Trophoblast cell (in vitro differentiated cells and primary cell): ENCODE measurements around the gene MIEF1.

Source experiments
- DNase-seq, 2 donors: peaks; one replicate each; pipeline ENCODE4 v3.0.0-alpha.2; 2016
- H2AFZ ChIP-seq: 2 replicates; pipeline ENCODE4 v1.6.1; 2013; ENCODE audit warnings: low read length, moderate library complexity, mild to moderate bottlenecking; ENCODE audit not compliant: insufficient read depth, poor library complexity
- H2AK5ac ChIP-seq: 2 replicates; pipeline ENCODE4 v1.6.1; 2013; ENCODE audit warnings: mild to moderate bottlenecking, low read length
- H2BK120ac ChIP-seq: 2 replicates; pipeline ENCODE4 v1.6.1; 2013; ENCODE audit warnings: low read length, mild to moderate bottlenecking, moderate library complexity; ENCODE audit not compliant: insufficient read depth, poor library complexity
- H2BK12ac ChIP-seq: 2 replicates; pipeline ENCODE4 v1.6.1; 2013; ENCODE audit warnings: mild to moderate bottlenecking, low read length, moderate library complexity
- H2BK5ac ChIP-seq: 2 replicates; pipeline ENCODE4 v1.6.1; 2013; ENCODE audit warnings: low read length, low read depth, moderate library complexity, mild to moderate bottlenecking; ENCODE audit not compliant: poor library complexity
- H3K14ac ChIP-seq: 2 replicates; pipeline ENCODE4 v1.6.1; 2013; ENCODE audit warnings: mild to moderate bottlenecking, low read length
- H3K18ac ChIP-seq: 2 replicates; pipeline ENCODE4 v1.6.1; 2013; ENCODE audit warnings: mild to moderate bottlenecking, low read length
- H3K23ac ChIP-seq: 2 replicates; pipeline ENCODE4 v1.6.1; 2013; ENCODE audit warnings: low read length
- H3K27ac ChIP-seq: 2 replicates; pipeline ENCODE4 v1.5.1; 2013; ENCODE audit warnings: low read depth, mild to moderate bottlenecking, inconsistent platforms, low read length, moderate library complexity
- H3K27me3 ChIP-seq: 2 replicates; pipeline ENCODE4 v1.6.1; 2013; ENCODE audit warnings: inconsistent platforms, mild to moderate bottlenecking, low read length, moderate library complexity; ENCODE audit not compliant: insufficient read depth
- H3K36me3 ChIP-seq, 2 experiments: 1 replicate in 1 of 2; 2 replicates in 1 of 2; pipeline ENCODE4 v1.6.1; 2013; ENCODE audit warnings: low read length in 2 of 2, mild to moderate bottlenecking in 2 of 2, moderate library complexity in 1 of 2; ENCODE audit not compliant: insufficient read depth in 2 of 2, control insufficient read depth in 1 of 2
- H3K4ac ChIP-seq: 2 replicates; pipeline ENCODE4 v1.6.1; 2013; ENCODE audit warnings: low read depth, mild to moderate bottlenecking, low read length, moderate library complexity
- H3K4me1 ChIP-seq, 2 experiments: 1 replicate in 1 of 2; 2 replicates in 1 of 2; pipeline ENCODE4 v1.6.1; 2013; ENCODE audit warnings: low read length in 2 of 2, mild to moderate bottlenecking in 2 of 2, moderate library complexity in 1 of 2; ENCODE audit not compliant: insufficient read depth in 2 of 2, control insufficient read depth in 1 of 2
- H3K4me2 ChIP-seq: 2 replicates; pipeline ENCODE4 v1.6.1; 2013; ENCODE audit warnings: inconsistent platforms, mild to moderate bottlenecking, low read length, moderate library complexity
- H3K4me3 ChIP-seq: 2 replicates; pipeline ENCODE4 v1.5.1; 2013; ENCODE audit warnings: mild to moderate bottlenecking, low read depth, low read length, inconsistent platforms
- H3K79me1 ChIP-seq: one replicate; pipeline ENCODE4 v1.6.1; 2013; ENCODE audit warnings: low read length
- H3K79me2 ChIP-seq: 2 replicates; pipeline ENCODE4 v1.6.1; 2013; ENCODE audit warnings: low read length, mild to moderate bottlenecking; ENCODE audit not compliant: control insufficient read depth, insufficient read depth, poor library complexity
- H3K9ac ChIP-seq: 2 replicates; pipeline ENCODE4 v1.6.1; 2013; ENCODE audit warnings: mild to moderate bottlenecking, low read length
- H3K9me3 ChIP-seq: 2 replicates; pipeline ENCODE4 v1.6.1; 2013; ENCODE audit warnings: low read depth, mild to moderate bottlenecking, control low read depth, inconsistent platforms, low read length; ENCODE audit not compliant: insufficient read depth
- H4K12ac ChIP-seq: 2 replicates; pipeline ENCODE4 v1.6.1; 2013; ENCODE audit warnings: low read depth, mild to moderate bottlenecking, low read length, moderate library complexity
- H4K8ac ChIP-seq: 2 replicates; pipeline ENCODE4 v1.6.1; 2013; ENCODE audit warnings: low read depth, mild to moderate bottlenecking, low read length, moderate library complexity
- H4K91ac ChIP-seq: one replicate; pipeline ENCODE4 v1.6.1; 2013; ENCODE audit warnings: low read depth, mild to moderate bottlenecking, low read length, moderate library complexity
- WGBS: extraction: QIAGEN DNeasy Blood & Tissue Kit; methylation state at CpG from one replicate; pipeline ENCODE4 v1.1.7; 2013; ENCODE audit warnings: missing lambda C conversion rate; ENCODE audit not compliant: insufficient read length, insufficient coverage; ENCODE audit errors: extremely low coverage; 5-methylcytosine and 5-hydroxymethylcytosine counted together

MIEF1 gene

DNA sequence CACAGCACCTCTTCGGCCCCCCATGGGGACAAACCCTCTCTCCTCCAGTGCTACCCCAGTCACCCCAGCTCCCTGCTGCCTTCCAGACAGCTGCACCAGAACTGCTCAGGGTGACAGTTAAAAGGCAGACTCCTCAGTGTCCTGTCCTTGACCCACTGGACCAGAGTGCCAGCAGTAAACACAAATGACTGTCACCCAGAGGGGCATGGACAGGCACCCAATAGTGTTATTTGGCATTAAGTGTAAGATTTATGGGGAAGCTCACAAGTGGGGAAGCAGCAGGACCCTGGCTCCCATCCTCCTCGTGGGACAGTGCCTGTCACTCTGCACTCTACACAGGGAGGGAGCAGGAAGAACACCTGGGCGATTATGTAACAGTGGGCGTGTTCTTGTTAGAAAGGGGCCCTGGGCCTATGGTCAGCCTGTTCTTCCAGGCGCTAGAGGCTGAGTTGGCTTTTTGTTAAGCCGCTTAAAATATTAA lies 25.4 kb downstream of the MIEF1 start:
- Histone ChIP-seq H2BK120ac (no peak overlapping the region), H3K23ac (no peak overlapping the region), H3K79me2 (peaks cover 11% of the 10 kb centered on the region), H3K27ac (peak overlapping the region; percentile 30), H3K4me3 (no peak overlapping the region), H2BK12ac (no peak overlapping the region), H3K4ac (no peak overlapping the region), H4K91ac (no peak overlapping the region), H3K36me3 (peaks cover 38 to 48% of the 10 kb centered on the region in 2 experiments), H3K18ac (no peak overlapping the region), H3K9me3 (no peaks in the 10 kb centered on the region), H3K14ac (no peak overlapping the region), H4K8ac (no peak overlapping the region), H3K9ac (no peak overlapping the region), H3K4me1 (peaks cover 9 to 32% of the 10 kb centered on the region in 2 experiments), H2AFZ (no peak overlapping the region), H3K4me2 (no peak overlapping the region), H2AK5ac (no peak overlapping the region), H4K12ac (no peak overlapping the region), H3K79me1 (peaks cover 8% of the 10 kb centered on the region), H3K27me3 (no peaks in the 10 kb centered on the region), H2BK5ac (no peak overlapping the region)
- DNase-seq: peak; percentile 85 to 93
- no CpG with 5 or more reads among the region's 6 CpGs for WGBS

DNA sequence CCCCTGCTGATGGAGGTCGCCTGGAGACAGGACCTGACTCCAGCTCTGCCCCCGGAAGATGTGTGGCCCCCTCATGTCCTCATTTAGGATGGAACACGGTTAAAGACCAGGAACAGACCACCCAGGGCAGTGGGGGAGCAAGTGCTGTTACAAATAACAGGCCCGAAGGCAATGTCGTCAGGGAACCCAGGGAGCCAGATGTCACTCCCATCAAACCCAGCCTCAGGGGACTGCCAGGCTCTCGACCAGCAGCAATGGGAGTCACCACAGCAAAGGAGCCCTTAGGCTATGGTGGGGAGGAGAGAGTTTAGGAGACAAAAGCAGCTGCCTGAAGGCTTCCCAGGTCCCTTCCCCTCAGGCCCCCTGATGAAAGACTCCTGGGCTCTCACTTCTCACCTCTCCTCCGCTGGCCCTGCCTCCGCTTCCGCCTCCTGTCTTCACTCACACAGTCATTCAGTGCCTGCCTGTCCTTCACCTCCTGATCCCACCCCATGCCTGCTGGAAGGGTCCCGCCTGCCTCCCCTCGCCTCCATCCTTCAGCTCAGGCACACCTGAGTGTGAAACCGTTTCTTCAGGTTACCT lies 26.1 kb downstream of the MIEF1 start:
- WGBS: no CpG with 5 or more reads among the region's 12 CpGs
- H2BK12ac ChIP-seq: no peak overlapping the region
- H3K27me3 ChIP-seq: no peaks in the 10 kb centered on the region
- no peak overlapping the region for H3K4ac ChIP-seq
- H3K36me3 ChIP-seq: peaks cover 31 to 41% of the 10 kb centered on the region in 2 experiments
- no peak overlapping the region for H3K18ac ChIP-seq
- peak overlapping the region; percentile 30 for H3K27ac ChIP-seq
- peak overlapping the region; percentile 5 for H3K4me2 ChIP-seq
- H3K79me1 ChIP-seq: peaks cover 5% of the 10 kb centered on the region
- H2BK120ac ChIP-seq: no peak overlapping the region
- H4K91ac ChIP-seq: no peak overlapping the region
- no peak overlapping the region for H3K4me3 ChIP-seq
- H3K9me3 ChIP-seq: no peaks in the 10 kb centered on the region
- H2AFZ ChIP-seq: no peak overlapping the region
- no peak overlapping the region for H3K9ac ChIP-seq
- peaks cover 7 to 26% of the 10 kb centered on the region in 2 experiments for H3K4me1 ChIP-seq
- no peak overlapping the region for H4K8ac ChIP-seq
- no peak overlapping the region for H3K23ac ChIP-seq
- H2AK5ac ChIP-seq: no peak overlapping the region
- H2BK5ac ChIP-seq: no peak overlapping the region
- peaks cover 9% of the 10 kb centered on the region for H3K79me2 ChIP-seq
- peak; percentile 98 to 100 for DNase-seq
- H4K12ac ChIP-seq: no peak overlapping the region
- no peak overlapping the region for H3K14ac ChIP-seq

DNA sequence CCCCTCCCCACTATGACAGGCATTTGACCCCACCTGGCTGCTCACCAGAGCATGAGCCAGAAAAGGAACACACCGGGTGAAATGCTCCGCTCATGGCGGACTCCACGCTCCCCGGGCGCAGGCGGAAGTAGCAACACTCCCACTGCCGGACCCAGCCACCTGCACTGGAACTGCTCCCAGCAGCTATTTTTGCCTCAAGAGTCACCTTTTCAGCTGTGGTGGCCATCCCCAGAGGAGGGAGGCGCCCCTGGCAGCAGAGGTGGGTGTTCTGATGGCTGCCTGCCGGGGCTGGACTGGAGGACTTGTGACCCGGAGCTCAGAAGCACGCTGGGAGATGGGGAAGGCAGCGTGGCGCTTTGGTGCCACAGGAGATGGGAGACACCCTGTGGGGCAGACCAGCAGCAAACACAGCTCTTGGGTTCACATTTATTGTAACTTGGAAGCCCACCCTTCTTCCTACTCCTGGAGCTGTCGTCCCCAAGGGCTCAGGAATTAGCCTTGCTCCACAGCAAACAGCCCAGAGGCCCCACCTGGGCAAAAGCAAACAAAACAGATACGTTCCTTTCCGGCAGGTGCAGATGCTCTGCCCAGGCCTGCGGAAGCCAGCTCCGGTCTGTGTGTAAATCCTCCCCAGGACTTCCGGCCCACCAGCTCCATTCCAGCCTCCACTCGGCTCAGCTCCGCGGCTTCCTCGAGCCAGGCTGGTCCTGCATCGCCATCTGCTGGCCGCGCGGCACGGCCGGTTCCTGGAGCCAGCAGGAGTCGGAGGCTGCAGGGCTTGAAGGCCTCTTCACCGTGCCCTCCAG lies 26.8 kb downstream of the MIEF1 start:
- peak; percentile 90 to 95 for DNase-seq
- Histone ChIP-seq H3K18ac (no peak overlapping the region), H2BK120ac (no peak overlapping the region), H3K9me3 (no peaks in the 10 kb centered on the region), H2AK5ac (no peak overlapping the region), H3K36me3 (peaks cover 26 to 37% of the 10 kb centered on the region in 2 experiments), H3K9ac (no peak overlapping the region), H3K27me3 (no peaks in the 10 kb centered on the region), H3K4me2 (no peak overlapping the region), H3K4me1 (peaks cover 7 to 22% of the 10 kb centered on the region in 2 experiments), H3K27ac (no peak overlapping the region), H4K8ac (no peak overlapping the region), H3K14ac (no peak overlapping the region), H3K79me1 (peaks cover 5% of the 10 kb centered on the region), H2BK12ac (no peak overlapping the region), H3K4ac (no peak overlapping the region), H3K4me3 (no peak overlapping the region), H4K12ac (no peak overlapping the region), H3K23ac (no peak overlapping the region), H2AFZ (no peak overlapping the region), H4K91ac (no peak overlapping the region), H2BK5ac (no peak overlapping the region), H3K79me2 (peaks cover 9% of the 10 kb centered on the region)
- no CpG with 5 or more reads among the region's 32 CpGs for WGBS

DNA sequence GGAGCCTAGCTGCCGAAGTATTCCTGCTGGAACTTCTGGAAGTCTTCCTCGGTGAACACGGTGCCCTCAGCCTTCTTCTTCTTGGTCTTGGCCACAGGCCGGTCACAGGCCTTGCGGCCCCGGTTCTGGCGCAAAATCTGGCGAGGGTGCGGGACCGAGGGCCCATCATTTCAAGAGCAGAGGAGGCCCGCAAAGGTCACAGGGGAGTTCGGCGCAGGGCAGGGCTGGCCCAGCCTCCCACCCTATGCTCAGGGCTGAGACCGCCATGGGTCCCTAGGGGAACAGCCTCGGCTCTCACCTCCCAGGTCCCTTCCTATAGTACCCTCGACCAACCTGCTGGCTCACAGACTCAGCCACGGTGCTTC lies 27.4 kb downstream of the MIEF1 start:
- no peak overlapping the region for H4K12ac ChIP-seq
- H3K4ac ChIP-seq: no peak overlapping the region
- H3K18ac ChIP-seq: peak overlapping the region; percentile 5
- no peaks in the 10 kb centered on the region for H3K27me3 ChIP-seq
- no peak for DNase-seq
- H2BK12ac ChIP-seq: no peak overlapping the region
- peaks cover 8 to 24% of the 10 kb centered on the region in 2 experiments for H3K4me1 ChIP-seq
- peaks cover 21 to 31% of the 10 kb centered on the region in 2 experiments for H3K36me3 ChIP-seq
- peaks cover 9% of the 10 kb centered on the region for H3K79me2 ChIP-seq
- H3K9ac ChIP-seq: no peak overlapping the region
- peaks cover 5% of the 10 kb centered on the region for H3K79me1 ChIP-seq
- H3K9me3 ChIP-seq: no peaks in the 10 kb centered on the region
- H2AFZ ChIP-seq: no peak overlapping the region
- no peak overlapping the region for H2BK5ac ChIP-seq
- H4K91ac ChIP-seq: no peak overlapping the region
- no peak overlapping the region for H2AK5ac ChIP-seq
- H3K23ac ChIP-seq: no peak overlapping the region
- WGBS: no CpG with 5 or more reads among the region's 17 CpGs
- H3K14ac ChIP-seq: no peak overlapping the region
- no peak overlapping the region for H4K8ac ChIP-seq
- no peak overlapping the region for H3K4me2 ChIP-seq
- no peak overlapping the region for H3K4me3 ChIP-seq
- H3K27ac ChIP-seq: no peak overlapping the region
- H2BK120ac ChIP-seq: no peak overlapping the region
